LNCaP clone FGC (cell line): Measurements from ENCODE around the gene KLHL30.

ENCODE experiments used
- DNase-seq: peaks from one replicate; pipeline ENCODE4 v3.0.0-alpha.2; 2011; ENCODE audit warnings: low read depth
- H3K4me3 ChIP-seq: 2 replicates; pipeline ENCODE4 v1.5.1; 2011; ENCODE audit warnings: mild to moderate bottlenecking, low read depth, low read length, control low read depth
- CTCF ChIP-seq: IDR thresholded peaks from 2 replicates; pipeline ENCODE4 v1.5.1; 2012; ENCODE audit warnings: mild to moderate bottlenecking; ENCODE audit not compliant: control insufficient read depth, insufficient read depth; ENCODE audit errors: extremely low read depth

Gene KLHL30

DNA sequence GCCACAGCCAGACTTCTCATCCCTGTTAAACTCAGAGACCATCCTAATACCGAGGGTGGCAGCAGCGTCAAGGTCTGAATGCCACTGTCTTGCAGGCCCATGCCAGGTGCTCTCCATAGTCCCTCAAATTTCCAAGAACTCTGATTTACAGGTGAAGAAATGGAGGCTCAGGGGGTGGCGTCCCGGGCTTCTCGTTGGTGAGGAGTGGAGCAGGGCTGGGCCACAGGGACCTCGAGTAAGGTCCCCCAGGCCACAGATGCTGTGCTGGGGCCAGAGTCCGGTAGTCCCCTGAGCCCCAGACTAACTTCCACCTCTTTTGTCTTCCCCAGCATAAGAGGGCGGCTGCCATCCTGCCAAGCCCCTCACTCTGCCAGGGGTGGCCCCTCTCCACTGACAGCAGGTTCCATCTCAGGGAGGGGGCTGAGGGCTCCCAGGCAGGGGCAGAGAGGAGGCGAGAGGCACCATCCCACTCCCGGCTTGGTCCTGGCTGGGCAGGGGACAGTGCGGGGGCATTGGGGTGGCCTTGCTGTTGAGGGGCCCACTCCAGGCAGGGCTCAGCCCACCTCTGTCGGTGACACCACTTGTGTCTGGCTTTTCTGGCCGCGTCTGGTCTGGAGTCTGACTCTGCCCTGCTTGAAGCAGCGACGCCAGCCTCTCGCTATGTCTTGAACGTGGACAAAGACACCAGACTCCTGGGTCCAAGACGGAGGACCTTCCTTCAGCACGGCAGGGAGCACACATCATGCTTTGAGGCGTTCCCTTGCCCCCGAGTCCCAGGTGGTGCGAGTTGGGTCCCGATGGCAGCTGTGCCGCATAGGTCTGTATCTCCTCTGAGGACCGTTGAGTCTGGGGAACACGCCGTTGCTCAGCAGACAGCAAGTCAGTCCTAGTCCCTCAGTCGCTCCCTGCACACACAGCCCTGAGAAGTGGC is 15.9 kb upstream of the KLHL30 start:
- DNase-seq: no peak
- no peak overlapping the region for H3K4me3 ChIP-seq
- no peak for TF ChIP-seq CTCF

GRCh38 chr2:238123218-238123971 is 15.1 kb upstream of the KLHL30 start:
- TF ChIP-seq CTCF: no peak
- DNase-seq: no peak
- H3K4me3 ChIP-seq: no peak overlapping the region

DNA sequence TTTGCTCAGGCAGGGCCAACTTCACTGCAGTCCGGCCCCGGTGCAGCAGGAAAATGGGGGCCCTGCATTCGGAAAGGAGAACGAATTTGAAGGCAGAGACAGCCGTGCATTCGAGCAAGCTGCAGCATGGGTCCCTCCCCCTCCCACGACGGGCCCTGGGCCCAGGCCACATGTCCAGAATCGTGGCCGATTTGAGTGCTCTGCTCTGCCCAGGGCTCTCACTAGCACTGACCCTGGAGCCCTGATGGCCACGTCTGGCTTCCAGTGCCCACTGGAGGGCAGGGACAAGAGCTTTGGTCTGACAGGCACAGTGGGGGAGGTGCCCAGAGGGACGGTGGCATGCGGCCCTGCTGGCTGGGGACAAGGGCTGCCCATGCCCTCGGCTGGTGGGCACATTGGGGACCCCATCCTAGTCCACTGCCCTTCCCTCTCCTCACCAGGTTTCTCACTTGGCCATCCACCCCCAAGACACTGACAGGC is 14.4 kb upstream of the KLHL30 start:
- no peak overlapping the region for H3K4me3 ChIP-seq
- no peak for DNase-seq
- TF ChIP-seq CTCF: no peak

DNA sequence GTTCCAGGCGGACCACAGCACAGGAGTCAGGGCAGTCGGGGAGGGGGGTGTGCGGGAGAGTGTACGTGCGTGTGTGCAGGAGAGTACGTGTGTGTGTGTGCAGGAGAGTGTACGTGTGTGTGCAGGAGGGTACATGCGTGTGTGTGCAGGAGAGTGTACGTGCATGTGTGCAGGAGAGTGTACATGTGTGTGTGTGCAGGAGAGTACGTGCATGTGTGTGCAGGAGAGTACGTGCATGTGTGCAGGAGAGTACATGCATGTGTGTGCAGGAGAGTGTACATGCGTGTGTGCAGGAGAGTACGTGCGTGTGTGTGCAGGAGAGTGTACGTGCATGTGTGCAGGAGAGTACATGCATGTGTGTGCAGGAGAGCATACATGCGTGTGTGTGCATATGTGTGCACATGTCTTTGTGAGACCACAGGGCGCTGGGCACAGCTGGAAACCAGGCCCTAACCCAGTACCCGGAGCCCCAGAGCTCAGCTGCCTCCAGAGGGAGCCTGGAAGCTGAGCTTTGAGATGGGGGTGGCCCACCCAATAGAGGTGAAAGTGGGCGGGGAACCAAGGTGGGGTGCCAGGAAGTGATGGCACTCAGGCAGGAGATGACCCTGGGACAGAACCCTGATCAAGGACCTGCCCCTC is 13.9 kb upstream of the KLHL30 start:
- DNase-seq: no peak
- no peak overlapping the region for H3K4me3 ChIP-seq
- no peak for TF ChIP-seq CTCF

DNA sequence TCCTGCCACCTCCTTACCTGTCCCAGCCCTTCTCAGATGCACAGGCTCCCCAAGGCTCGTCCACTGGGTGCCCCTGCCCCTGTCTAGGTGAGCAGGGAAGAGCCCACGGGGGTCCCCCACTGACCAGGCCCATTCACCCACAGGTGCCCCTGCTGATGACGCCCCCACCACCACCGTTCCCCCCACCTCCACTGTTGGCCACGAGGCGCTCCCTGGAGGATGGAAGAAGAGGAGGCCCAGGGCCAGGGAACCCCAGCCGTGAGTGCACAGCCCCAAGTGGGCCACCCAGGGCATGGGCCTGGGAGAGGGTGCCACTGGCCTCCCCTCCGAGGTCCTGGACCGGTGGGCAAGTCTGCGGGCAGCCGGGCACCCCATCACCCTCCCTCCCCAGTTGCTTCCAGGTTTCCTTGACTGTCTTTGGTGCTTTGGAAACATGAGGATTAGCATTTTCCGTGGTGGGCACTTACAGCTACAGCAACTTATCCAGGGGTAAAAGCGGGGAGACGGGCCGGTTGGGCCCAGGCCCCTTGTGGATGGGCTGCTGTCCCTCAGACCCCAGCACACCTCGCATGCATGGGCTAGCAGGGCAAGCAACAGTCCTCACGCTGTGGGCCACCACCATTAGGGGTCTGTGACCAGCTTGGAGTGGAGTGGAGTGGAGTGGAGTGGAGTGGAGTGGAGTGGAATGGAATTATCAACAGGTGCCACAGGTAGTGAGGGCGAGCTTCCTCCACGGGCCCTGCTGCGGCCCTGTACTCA is 13.2 kb upstream of the KLHL30 start:
- no peak for TF ChIP-seq CTCF
- H3K4me3 ChIP-seq: no peak overlapping the region
- no peak for DNase-seq

DNA sequence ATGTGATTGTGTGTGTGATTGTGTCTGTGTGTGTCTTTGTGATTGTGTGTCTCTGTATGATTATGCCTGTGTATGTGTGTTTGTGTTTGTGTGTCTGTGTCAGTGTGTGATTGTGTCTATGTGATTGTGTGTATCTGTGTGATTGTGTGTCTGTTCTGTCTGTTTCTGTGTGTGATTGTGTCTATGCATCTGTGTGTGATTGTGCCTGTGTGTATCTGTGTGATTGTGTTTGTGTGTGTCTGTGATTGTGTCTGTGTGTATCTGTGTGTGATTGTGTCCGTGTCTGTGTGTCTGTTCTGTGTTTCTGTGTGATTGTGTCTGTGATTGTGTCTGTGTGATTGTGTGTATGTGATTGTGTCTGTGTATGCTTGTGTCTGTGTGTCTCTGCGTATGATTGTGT is 12.1 kb upstream of the KLHL30 start:
- H3K4me3 ChIP-seq: no peak overlapping the region
- TF ChIP-seq CTCF: no peak
- no peak for DNase-seq
